Fibroblast of lung (primary cell): Measurements from ENCODE around the gene PTPRZ1. TPM values are rescaled to one million over a fixed set of nuclear protein-coding genes. Genes with fewer than 3 reads are reported as not detected.

Experiments used
- DNase-seq, 2 donors: peaks; one replicate each; pipeline versions ENCODE4 v3.0.0 to v3.0.0-alpha.2; 2010; ENCODE audit warnings: low read depth in 2 of 2
- H2AFZ ChIP-seq: 2 replicates; pipeline ENCODE4 v1.5.1; 2012; ENCODE audit warnings: low read length, control low read depth, inconsistent platforms
- H3K27ac ChIP-seq: 2 replicates; pipeline ENCODE4 v1.5.1; 2011; ENCODE audit warnings: low read length, control low read depth; ENCODE audit not compliant: insufficient read depth
- H3K27me3 ChIP-seq: 2 replicates; pipeline ENCODE4 v1.5.1; 2011; ENCODE audit warnings: mild to moderate bottlenecking, low read length; ENCODE audit not compliant: control insufficient read depth, insufficient read depth
- H3K36me3 ChIP-seq: 2 replicates; pipeline ENCODE4 v1.5.1; 2011; ENCODE audit warnings: low read length; ENCODE audit not compliant: control insufficient read depth, insufficient read depth
- H3K4me1 ChIP-seq: 2 replicates; pipeline ENCODE4 v1.5.1; 2011; ENCODE audit warnings: low read length; ENCODE audit not compliant: control insufficient read depth, insufficient read depth; ENCODE audit errors: extremely low read depth
- H3K4me2 ChIP-seq: 2 replicates; pipeline ENCODE4 v1.5.1; 2011; ENCODE audit warnings: low read length, control low read depth; ENCODE audit not compliant: insufficient read depth; ENCODE audit errors: extremely low read depth
- H3K4me3 ChIP-seq, 4 experiments: fragments of 200-600 bp in 1 of 4; sonication (generic) in 1 of 4; replicated peaks in 1 of 4; 2 replicates each; pipeline ENCODE4 v1.5.1; 2011 to 2016; ENCODE audit warnings: low read length in 4 of 4, low read depth in 3 of 4, mild to moderate bottlenecking in 3 of 4, control low read depth in 2 of 4, inconsistent platforms in 1 of 4, mixed read lengths in 1 of 4; ENCODE audit not compliant: insufficient read depth in 1 of 4; ENCODE audit errors: control extremely low read depth in 1 of 4
- H3K79me2 ChIP-seq: 2 replicates; pipeline ENCODE4 v1.5.1; 2012; ENCODE audit warnings: mild to moderate bottlenecking, low read length, inconsistent platforms; ENCODE audit not compliant: control insufficient read depth, insufficient read depth
- H3K9ac ChIP-seq: 2 replicates; pipeline ENCODE4 v1.5.1; 2011; ENCODE audit warnings: mild to moderate bottlenecking, low read length, control low read depth; ENCODE audit not compliant: insufficient read depth
- H3K9me3 ChIP-seq: 2 replicates; pipeline ENCODE4 v1.5.1; 2012; ENCODE audit warnings: low read depth, low read length; ENCODE audit not compliant: control insufficient read depth, insufficient read depth
- H4K20me1 ChIP-seq: 2 replicates; pipeline ENCODE4 v1.5.1; 2011; ENCODE audit warnings: low read length; ENCODE audit not compliant: control insufficient read depth, insufficient read depth; ENCODE audit errors: extremely low read depth
- EZH2 ChIP-seq: IDR thresholded peaks from 2 replicates; pipeline ENCODE4 v1.5.1; 2012; ENCODE audit warnings: low read length, control low read depth, mild to moderate bottlenecking; ENCODE audit errors: missing control alignments
- polyA plus RNA-seq, 2 donors: library from polyadenylated mRNA; depleted of rRNA in 1 of 2; stranded (reverse) in 1 of 2; unstranded in 1 of 2; fragments of >200 nt; gene quantifications; 2 replicates each; pipeline ENCODE4 v1.2.1, GENCODE V29; 2011 to 2012; ENCODE audit warnings: missing spikeins in 1 of 2
- total RNA-seq: library from RNA; depleted of rRNA; stranded (reverse); fragments of >200 nt; gene quantifications from 2 replicates; pipeline ENCODE4 v1.2.1, GENCODE V29; 2014
- TF ChIP-seq, protein P1 (sequence below), 2 donors: IDR thresholded peaks in 1 of 2; conservative IDR thresholded peaks in 1 of 2; 1 replicate in 1 of 2; 2 replicates in 1 of 2; pipeline ENCODE4 v1.5.1; 2011 to 2012; ENCODE audit warnings: low read length in 2 of 2, control low read depth in 1 of 2, inconsistent platforms in 1 of 2, low read depth in 1 of 2, mild to moderate bottlenecking in 1 of 2

Gene PTPRZ1
- total and polyA plus RNA-seq, 2 donors (not counting 1 experiment from before 2014, with no cell fraction given) = 0.09 TPM; not detected in 1

DNA sequence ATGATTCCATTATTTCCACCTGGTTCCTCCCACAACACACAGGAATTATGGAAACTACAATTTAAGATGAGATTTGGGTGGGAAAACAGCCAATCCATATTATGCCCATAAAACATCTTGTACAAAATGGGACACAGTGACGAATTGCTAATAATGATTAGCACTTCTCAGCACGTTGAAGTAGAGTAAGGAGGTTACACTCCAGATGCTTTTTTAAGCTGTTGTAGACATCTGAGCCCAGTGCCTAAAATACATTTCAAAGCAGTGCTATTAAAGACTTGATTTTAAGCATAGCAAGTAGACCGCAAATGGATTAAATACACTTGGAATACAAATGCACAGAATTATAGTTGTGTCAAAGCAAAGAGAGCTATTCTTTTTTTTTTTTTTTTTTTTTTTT is 165.2 kb downstream of the PTPRZ1 start:
- no peaks in the 10 kb centered on the region for H3K4me1 ChIP-seq
- no peaks in the 10 kb centered on the region for H3K36me3 ChIP-seq
- no peak overlapping the region for H3K4me3 ChIP-seq
- no peaks in the 10 kb centered on the region for H4K20me1 ChIP-seq
- H3K27me3 ChIP-seq = no peaks in the 10 kb centered on the region
- H3K9ac ChIP-seq = no peak overlapping the region
- TF ChIP-seq, protein P1, sequence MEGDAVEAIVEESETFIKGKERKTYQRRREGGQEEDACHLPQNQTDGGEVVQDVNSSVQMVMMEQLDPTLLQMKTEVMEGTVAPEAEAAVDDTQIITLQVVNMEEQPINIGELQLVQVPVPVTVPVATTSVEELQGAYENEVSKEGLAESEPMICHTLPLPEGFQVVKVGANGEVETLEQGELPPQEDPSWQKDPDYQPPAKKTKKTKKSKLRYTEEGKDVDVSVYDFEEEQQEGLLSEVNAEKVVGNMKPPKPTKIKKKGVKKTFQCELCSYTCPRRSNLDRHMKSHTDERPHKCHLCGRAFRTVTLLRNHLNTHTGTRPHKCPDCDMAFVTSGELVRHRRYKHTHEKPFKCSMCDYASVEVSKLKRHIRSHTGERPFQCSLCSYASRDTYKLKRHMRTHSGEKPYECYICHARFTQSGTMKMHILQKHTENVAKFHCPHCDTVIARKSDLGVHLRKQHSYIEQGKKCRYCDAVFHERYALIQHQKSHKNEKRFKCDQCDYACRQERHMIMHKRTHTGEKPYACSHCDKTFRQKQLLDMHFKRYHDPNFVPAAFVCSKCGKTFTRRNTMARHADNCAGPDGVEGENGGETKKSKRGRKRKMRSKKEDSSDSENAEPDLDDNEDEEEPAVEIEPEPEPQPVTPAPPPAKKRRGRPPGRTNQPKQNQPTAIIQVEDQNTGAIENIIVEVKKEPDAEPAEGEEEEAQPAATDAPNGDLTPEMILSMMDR (conservative IDR thresholded peaks at IDR 0.05 in 1 of 2, IDR thresholded peaks at IDR 0.05 in 1 of 2; ENCODE audit: low read depth in 1 of 2, low read length in 2 of 2) = no peak
- no peak for TF ChIP-seq EZH2
- DNase-seq = no peak
- H2AFZ ChIP-seq = no peak overlapping the region
- no peaks in the 10 kb centered on the region for H3K79me2 ChIP-seq
- no peak overlapping the region for H3K4me2 ChIP-seq
- H3K27ac ChIP-seq = no peak overlapping the region
- H3K9me3 ChIP-seq = no peaks in the 10 kb centered on the region

DNA sequence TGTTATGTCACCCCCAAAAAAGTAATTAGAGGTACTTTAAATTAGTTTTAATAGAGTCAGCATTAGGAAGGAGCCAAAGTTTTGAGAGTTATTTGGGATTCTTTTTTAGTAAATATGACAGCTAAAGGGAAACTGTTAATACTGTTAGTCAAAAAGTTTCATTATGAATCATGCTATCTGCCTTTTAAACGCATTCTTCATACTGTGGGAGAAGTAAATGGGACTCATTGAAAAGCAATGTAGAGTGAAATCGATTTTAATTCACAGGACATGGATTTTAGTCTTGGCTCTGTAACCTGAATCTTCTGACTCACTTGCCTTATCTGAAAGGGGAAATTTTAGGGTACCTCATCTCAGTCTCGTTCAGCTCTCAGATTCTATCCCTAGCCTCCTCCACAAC is 165.9 kb downstream of the PTPRZ1 start:
- Histone ChIP-seq H4K20me1 (no peaks in the 10 kb centered on the region), H3K4me2 (no peak overlapping the region), H3K9me3 (no peaks in the 10 kb centered on the region), H2AFZ (no peak overlapping the region), H3K79me2 (no peaks in the 10 kb centered on the region), H3K9ac (no peak overlapping the region), H3K27ac (no peak overlapping the region), H3K4me3 (no peak overlapping the region), H3K27me3 (no peaks in the 10 kb centered on the region), H3K4me1 (no peaks in the 10 kb centered on the region), H3K36me3 (no peaks in the 10 kb centered on the region)
- TF ChIP-seq, protein P1 (conservative IDR thresholded peaks at IDR 0.05 in 1 of 2, IDR thresholded peaks at IDR 0.05 in 1 of 2; ENCODE audit: low read depth in 1 of 2, low read length in 2 of 2) = no peak
- TF ChIP-seq EZH2 = no peak
- DNase-seq = peak in 1 of 2 donors; percentile 64

DNA sequence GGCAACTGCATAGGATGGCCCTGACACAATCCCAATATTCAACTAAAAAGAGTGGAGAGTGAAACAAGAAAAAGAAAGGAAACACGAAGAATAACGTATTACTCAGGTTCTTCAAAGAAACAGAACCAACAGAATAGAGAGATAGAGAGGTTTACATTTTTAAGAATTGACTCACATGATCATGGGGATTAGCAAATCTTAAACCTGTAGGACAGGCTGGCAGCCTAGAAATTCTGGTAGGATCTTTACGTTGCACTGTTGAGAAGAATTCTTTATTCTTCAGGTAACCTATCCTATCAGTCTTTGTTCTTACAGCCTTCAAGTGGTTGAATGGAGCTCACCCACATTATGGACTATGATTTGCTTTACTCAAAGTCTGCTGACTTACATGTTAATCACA is 167.2 kb downstream of the PTPRZ1 start:
- Histone ChIP-seq H3K36me3 (no peaks in the 10 kb centered on the region), H3K79me2 (no peaks in the 10 kb centered on the region)
- no peak for TF ChIP-seq EZH2
- TF ChIP-seq, protein P1 (conservative IDR thresholded peaks at IDR 0.05 in 1 of 2, IDR thresholded peaks at IDR 0.05 in 1 of 2; ENCODE audit: low read depth in 1 of 2, low read length in 2 of 2) = no peak

More for the DNA sequence above, 167.2 kb downstream of the PTPRZ1 start:
- H3K27ac ChIP-seq = no peak overlapping the region
- no peak overlapping the region for H3K4me3 ChIP-seq
- no peaks in the 10 kb centered on the region for H3K4me1 ChIP-seq
- no peak overlapping the region for H2AFZ ChIP-seq
- no peaks in the 10 kb centered on the region for H3K27me3 ChIP-seq
- H3K9me3 ChIP-seq = no peaks in the 10 kb centered on the region
- DNase-seq = peak in 1 of 2 donors; percentile 13
- H3K9ac ChIP-seq = no peak overlapping the region
- no peaks in the 10 kb centered on the region for H4K20me1 ChIP-seq
- H3K4me2 ChIP-seq = no peak overlapping the region
